ENCODE measurements around the gene NELFA. TPM values are rescaled to one million over a fixed set of nuclear protein-coding genes. Genes with fewer than 3 reads are reported as not detected.

The NELFA gene
- total and polyA plus RNA-seq, 2 of the 4 experiments (the other 2 are of a cell fraction) = 4.3 to 21.9 TPM

DNA sequence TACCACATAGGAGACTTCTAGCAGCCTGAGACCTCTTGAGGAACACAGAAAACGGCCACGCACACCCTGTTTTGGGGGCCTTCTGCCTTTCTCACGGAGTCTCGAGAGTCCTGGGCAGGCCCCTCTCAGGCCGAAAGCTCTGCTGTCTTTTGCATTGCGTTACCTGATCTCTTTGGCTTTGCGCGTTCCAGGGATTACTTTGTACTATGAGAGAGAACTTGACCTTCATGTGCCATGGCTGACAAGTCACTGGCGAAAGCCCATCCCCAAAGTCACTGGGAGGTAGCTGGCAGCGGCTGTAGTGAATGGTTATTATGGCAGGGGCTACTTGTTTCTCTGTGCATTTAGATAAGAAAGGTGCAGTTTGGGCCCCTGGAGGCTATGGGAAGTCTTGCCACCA, 42.3 kb upstream of the NELFA start:
- no peak overlapping the region for H3K4ac ChIP-seq (ENCODE audit: low read depth, low read length)
- no peak overlapping the region for H3K4me3 ChIP-seq (ENCODE audit: insufficient read depth, low read depth, low read length)
- WGBS, 2 experiments (ENCODE audit: extremely low coverage in 2 of 2, insufficient read length in 1 of 2) = 42% methylated on average over 8 of the region's 10 CpGs; no CpG with 5 or more reads in 1 of the 2 experiments
- H2BK20ac ChIP-seq (ENCODE audit: low read depth, low read length) = no peak overlapping the region
- CTCF ChIA-PET = no interaction called here
- no peak for ATAC-seq (ENCODE audit: low read depth)
- BruUV-seq (replicated peaks) = no TSS peak
- no peak overlapping the region for H4K91ac ChIP-seq (ENCODE audit: insufficient read depth, low read depth, low read length)
- H3K79me1 ChIP-seq (ENCODE audit: low read depth in 1 of 2, low read length in 2 of 2) = no peaks in the 10 kb centered on the region
- no peak overlapping the region for H3K23ac ChIP-seq (ENCODE audit: low read depth, low read length)
- no peak overlapping the region for H3K27ac ChIP-seq (ENCODE audit: insufficient read depth, low read length)
- no peak overlapping the region for H4K8ac ChIP-seq (ENCODE audit: low read depth in 2 of 2, low read length in 2 of 2)
- DNase-seq = no peak
- H3K14ac ChIP-seq (replicated peaks; ENCODE audit: low read depth, low read length) = no peak overlapping the region
- no peak overlapping the region for H3K18ac ChIP-seq (ENCODE audit: low read depth, low read length)
- no peak overlapping the region for H3K9ac ChIP-seq (ENCODE audit: low read depth, low read length)
- POLR2A ChIA-PET (ENCODE audit: unreplicated experiment) = no interaction called here
- H3K9me1 ChIP-seq (ENCODE audit: insufficient read depth, low read length) = no peaks in the 10 kb centered on the region
- H4K5ac ChIP-seq (ENCODE audit: low read depth, low read length) = no peak overlapping the region
- in situ Hi-C loops (cut with MboI; ENCODE audit: low sequenced_read_pairs) = no loop called here
- peaks cover 19% of the 10 kb centered on the region for H3K27me3 ChIP-seq (ENCODE audit: control insufficient read depth, insufficient read depth, low read length)
- peak overlapping the region; percentile 70 for H2AFZ ChIP-seq (replicated peaks; ENCODE audit: low read length, poor library complexity)
- dilution Hi-C loops (cut with HindIII; ENCODE audit: low sequenced_read_pairs, unreplicated experiment) = no loop called here
- no peaks in the 10 kb centered on the region for H3K36me3 ChIP-seq (ENCODE audit: control insufficient read depth, insufficient read depth, low read length)
- no peaks in the 10 kb centered on the region for H4K20me1 ChIP-seq (ENCODE audit: insufficient read depth, low read length)
- H3K4me2 ChIP-seq (ENCODE audit: low read depth, low read length) = no peak overlapping the region
- intact Hi-C loops (cut with micrococcal nuclease) = no loop called here
- H2BK15ac ChIP-seq (ENCODE audit: low read depth, low read length) = no peak overlapping the region
- H3K4me1 ChIP-seq (ENCODE audit: control insufficient read depth, insufficient read depth, low read length) = no peaks in the 10 kb centered on the region
- H3K56ac ChIP-seq (ENCODE audit: extremely low read depth, insufficient read depth, low read length) = no peak overlapping the region
- TF ChIP-seq MAZ (IDR thresholded peaks at IDR 0.05; ENCODE audit: borderline replicate concordance, low read depth, low read length) = no peak
- no peak for TF ChIP-seq CEBPB (IDR thresholded peaks at IDR 0.05; ENCODE audit: low read depth, low read length)
- no peak for TF ChIP-seq BHLHE40 (IDR thresholded peaks at IDR 0.05; ENCODE audit: low read depth, low read length)
- TF ChIP-seq RAD21 (IDR thresholded peaks at IDR 0.05; ENCODE audit: low read length) = no peak
- no peak for TF ChIP-seq CHD1 (IDR thresholded peaks at IDR 0.05; ENCODE audit: low read depth, low read length)
- no peak overlapping the region for H2AK9ac ChIP-seq (replicated peaks; ENCODE audit: low read depth, low read length, poor library complexity)
- no peak overlapping the region for H2AK5ac ChIP-seq (ENCODE audit: low read depth, low read length)
- H2BK120ac ChIP-seq (ENCODE audit: low read depth, low read length) = no peak overlapping the region
- no peaks in the 10 kb centered on the region for H3K9me3 ChIP-seq (ENCODE audit: control insufficient read depth, insufficient read depth, low read length)
- no peak overlapping the region for H2BK5ac ChIP-seq (ENCODE audit: low read depth, low read length, poor library complexity, severe bottlenecking)
